ENCODE measurements around the gene BSG. TPM values are rescaled to one million over a fixed set of nuclear protein-coding genes. Genes with fewer than 3 reads are reported as not detected.
"Not testable (repeated sequence)": the region's sequence is repeated elsewhere in the genome, so short reads cannot be mapped to it uniquely, and the experiment has no call there.

Gene BSG
- total and polyA plus RNA-seq, 2 experiments from 2014 or later: 957 to 973 TPM

- H3K4me2 ChIP-seq; H3F3A ChIP-seq (replicated peaks; ENCODE audit: low read depth); H3K4me1 Mint-ChIP-seq; H3K27ac Mint-ChIP-seq; H3K9me3 Mint-ChIP-seq; H3K27me3 Mint-ChIP-seq (ENCODE audit: insufficient read depth, low read depth, poor library complexity); DNase-seq (ENCODE audit: low spot score); H3K4me3 ChIP-seq; H4K20me1 ChIP-seq (replicated peaks; ENCODE audit: insufficient read depth); H3K4me1 ChIP-seq (ENCODE audit: insufficient read depth); ATAC-seq; H3K9me2 ChIP-seq (ENCODE audit: insufficient read depth); H3K79me2 ChIP-seq (replicated peaks; ENCODE audit: insufficient read depth); H3K27ac ChIP-seq (ENCODE audit: low read depth); H3K27me3 ChIP-seq (ENCODE audit: insufficient read depth); H2AFZ ChIP-seq; H3K36me3 ChIP-seq (ENCODE audit: insufficient read depth); H3K4me3 Mint-ChIP-seq: not testable (repeated sequence)
- H3K36me3 Mint-ChIP-seq (ENCODE audit: low read depth): peaks cover 46% of the 10 kb centered on the region
These were observed 48.8 kb downstream of the BSG start for GRCh38 chr19:621191-621590.

- ATAC-seq (no peak), DNase-seq (ENCODE audit: low spot score) (no peak)
- Mint-ChIP-seq H3K27me3 (ENCODE audit: insufficient read depth, low read depth, poor library complexity) (peaks cover 2% of the 10 kb centered on the region), H3K27ac (no peak overlapping the region), H3K4me3 (no peak overlapping the region), H3K9me3 (no peaks in the 10 kb centered on the region), H3K36me3 (ENCODE audit: low read depth) (peaks cover 49% of the 10 kb centered on the region), H3K4me1 (peaks cover 2% of the 10 kb centered on the region; the same call in 2 of the 3 replicates)
- Histone ChIP-seq H3K4me1 (ENCODE audit: insufficient read depth) (no peaks in the 10 kb centered on the region), H3K36me3 (ENCODE audit: insufficient read depth) (no peaks in the 10 kb centered on the region), H3F3A (replicated peaks; ENCODE audit: low read depth) (0 out of 2 replicates have a peak, but pooled peaks cover 5% of the 10 kb centered on the region), H2AFZ (no peak overlapping the region), H4K20me1 (replicated peaks; ENCODE audit: insufficient read depth) (peaks cover 9% of the 10 kb centered on the region; the same call in 1 of the 2 replicates), H3K27ac (ENCODE audit: low read depth) (no peak overlapping the region), H3K9me2 (ENCODE audit: insufficient read depth) (no peaks in the 10 kb centered on the region), H3K4me3 (no peak overlapping the region), H3K79me2 (replicated peaks; ENCODE audit: insufficient read depth) (peaks cover under 1% of the 10 kb centered on the region), H3K4me2 (no peak overlapping the region), H3K27me3 (ENCODE audit: insufficient read depth) (no peaks in the 10 kb centered on the region)
- TF ChIP-seq POLR2AphosphoS5 (IDR thresholded peaks at IDR 0.05; ENCODE audit: low read depth) (no peak), NANOG (IDR thresholded peaks at IDR 0.05; ENCODE audit: borderline replicate concordance) (no peak), STAT1 (IDR thresholded peaks at IDR 0.05; ENCODE audit: unreplicated experiment) (no peak), EZH2 (IDR thresholded peaks at IDR 0.05; ENCODE audit: low read depth, unreplicated experiment) (no peak), ZNF331 (CRISPR knock-in tag; IDR thresholded peaks at IDR 0.05; ENCODE audit: low read depth) (no peak), ETS1 (IDR thresholded peaks at IDR 0.05) (no peak), CREB1 (CRISPR knock-in tag; IDR thresholded peaks at IDR 0.05; ENCODE audit: low read depth) (no peak), ZNF114 (CRISPR knock-in tag; IDR thresholded peaks at IDR 0.05) (no peak), CTCF (conservative IDR thresholded peaks at IDR 0.05; ENCODE audit: low read depth in 2 of 2) (no peak), EZH2phosphoT487 (IDR thresholded peaks at IDR 0.05; ENCODE audit: unreplicated experiment) (no peak)
- TF ChIP-seq, protein P1, sequence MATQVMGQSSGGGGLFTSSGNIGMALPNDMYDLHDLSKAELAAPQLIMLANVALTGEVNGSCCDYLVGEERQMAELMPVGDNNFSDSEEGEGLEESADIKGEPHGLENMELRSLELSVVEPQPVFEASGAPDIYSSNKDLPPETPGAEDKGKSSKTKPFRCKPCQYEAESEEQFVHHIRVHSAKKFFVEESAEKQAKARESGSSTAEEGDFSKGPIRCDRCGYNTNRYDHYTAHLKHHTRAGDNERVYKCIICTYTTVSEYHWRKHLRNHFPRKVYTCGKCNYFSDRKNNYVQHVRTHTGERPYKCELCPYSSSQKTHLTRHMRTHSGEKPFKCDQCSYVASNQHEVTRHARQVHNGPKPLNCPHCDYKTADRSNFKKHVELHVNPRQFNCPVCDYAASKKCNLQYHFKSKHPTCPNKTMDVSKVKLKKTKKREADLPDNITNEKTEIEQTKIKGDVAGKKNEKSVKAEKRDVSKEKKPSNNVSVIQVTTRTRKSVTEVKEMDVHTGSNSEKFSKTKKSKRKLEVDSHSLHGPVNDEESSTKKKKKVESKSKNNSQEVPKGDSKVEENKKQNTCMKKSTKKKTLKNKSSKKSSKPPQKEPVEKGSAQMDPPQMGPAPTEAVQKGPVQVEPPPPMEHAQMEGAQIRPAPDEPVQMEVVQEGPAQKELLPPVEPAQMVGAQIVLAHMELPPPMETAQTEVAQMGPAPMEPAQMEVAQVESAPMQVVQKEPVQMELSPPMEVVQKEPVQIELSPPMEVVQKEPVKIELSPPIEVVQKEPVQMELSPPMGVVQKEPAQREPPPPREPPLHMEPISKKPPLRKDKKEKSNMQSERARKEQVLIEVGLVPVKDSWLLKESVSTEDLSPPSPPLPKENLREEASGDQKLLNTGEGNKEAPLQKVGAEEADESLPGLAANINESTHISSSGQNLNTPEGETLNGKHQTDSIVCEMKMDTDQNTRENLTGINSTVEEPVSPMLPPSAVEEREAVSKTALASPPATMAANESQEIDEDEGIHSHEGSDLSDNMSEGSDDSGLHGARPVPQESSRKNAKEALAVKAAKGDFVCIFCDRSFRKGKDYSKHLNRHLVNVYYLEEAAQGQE (IDR thresholded peaks at IDR 0.05; ENCODE audit: unreplicated experiment): no peak
These were observed 49.4 kb downstream of the BSG start for GRCh38 chr19:621819-622218.
